ENCODE measurements around the gene ZAP70. TPM values are rescaled to one million over a fixed set of nuclear protein-coding genes. Genes with fewer than 3 reads are reported as not detected.

The ZAP70 gene
- polyA plus RNA-seq, 2 of the 4 experiments (the other 2 are of a cell fraction) = 0.10 TPM; not detected in 1

DNA sequence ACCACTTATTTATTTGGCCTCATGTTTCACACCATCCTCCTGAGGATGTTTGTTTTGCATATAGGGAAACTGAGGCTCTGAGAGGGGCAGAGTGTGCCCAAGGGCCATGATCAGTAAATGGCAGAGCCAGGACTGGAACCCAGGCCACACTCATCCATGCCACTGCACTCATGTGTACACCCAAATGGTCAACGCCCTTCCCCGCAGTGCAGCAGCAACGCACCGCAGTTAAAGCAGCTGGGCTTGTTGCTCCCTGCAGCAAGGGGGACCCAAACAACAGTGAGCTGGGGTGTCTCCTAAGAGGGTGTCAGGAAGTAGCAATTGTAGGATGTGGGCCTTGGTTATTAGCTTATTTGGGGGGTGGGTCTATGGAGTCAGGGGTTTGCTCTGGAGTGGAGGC, 36.6 kb downstream of the ZAP70 start:
- H3K4me3 ChIP-seq = no peak overlapping the region
- no peak overlapping the region for H3K4me2 ChIP-seq
- no peak for FAIRE-seq
- ChIA-PET POLR2A (no interaction called here), CTCF (interaction anchor here (1.0 to 5.8 kb wide), 4 partner anchors 9 to 159 kb away, joined by 3 to 27 read pairs (median 3); no protein-coding TSS in a partner anchor)
- no peaks in the 10 kb centered on the region for H3K4me1 ChIP-seq
- no peaks in the 10 kb centered on the region for H3K9me3 ChIP-seq
- WGBS (ENCODE audit: missing lambda C conversion rate) = 93% methylated on average over 4 of the region's 4 CpGs
- no peak overlapping the region for H3K27ac ChIP-seq
- no peak for DNase-seq (ENCODE audit: low read depth in 1 of 2, low spot score in 1 of 2)
- no peak for ATAC-seq
- TF ChIP-seq HOXA7 (CRISPR knock-in tag; IDR thresholded peaks at IDR 0.05) (no peak), HMGXB4 (CRISPR knock-in tag; IDR thresholded peaks at IDR 0.05; ENCODE audit: borderline replicate concordance) (no peak), JUN (IDR thresholded peaks at IDR 0.05) (no peak), EHMT2 (IDR thresholded peaks at IDR 0.05; ENCODE audit: low read depth) (no peak), MAZ (IDR thresholded peaks at IDR 0.05; ENCODE audit: borderline replicate concordance, low read depth, low read length) (no peak), RARB (CRISPR knock-in tag; IDR thresholded peaks at IDR 0.05) (no peak), CHD2 (IDR thresholded peaks at IDR 0.05; ENCODE audit: low read length, partially characterized antibody) (no peak), RCOR1 (IDR thresholded peaks at IDR 0.05; ENCODE audit: low read depth, low read length) (no peak), HOXB5 (CRISPR knock-in tag; IDR thresholded peaks at IDR 0.05) (no peak), HDAC2 (IDR thresholded peaks at IDR 0.05) (no peak), JUNB (IDR thresholded peaks at IDR 0.05) (no peak)

DNA sequence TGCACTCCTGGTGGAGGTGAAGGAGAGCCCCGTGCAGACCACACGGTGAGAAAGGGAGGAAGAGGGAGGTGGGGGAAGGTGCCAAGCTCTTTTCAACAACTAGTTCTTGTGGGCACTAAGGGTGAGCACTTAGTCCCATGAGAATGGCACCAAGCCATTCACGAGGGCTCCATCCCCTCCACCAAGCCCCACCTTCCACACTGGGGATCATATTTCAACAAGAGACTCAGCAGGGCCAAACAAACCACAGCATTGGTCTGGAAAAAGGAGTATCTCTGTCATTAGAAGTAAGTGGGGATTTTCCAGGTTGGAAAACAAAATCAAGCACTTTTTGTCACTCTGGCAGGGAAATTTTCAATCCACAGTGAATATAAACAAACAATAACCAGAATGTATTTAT, 38.4 kb downstream of the ZAP70 start:
- no peak overlapping the region for H3K27ac ChIP-seq
- no peak overlapping the region for H3K4me2 ChIP-seq
- ChIA-PET CTCF (interaction anchor here (0.6 to 5.8 kb wide), 5 partner anchors 11 to 620 kb away, joined by 3 to 27 read pairs (median 3); no protein-coding TSS in a partner anchor), POLR2A (no interaction called here)
- no peaks in the 10 kb centered on the region for H3K4me1 ChIP-seq
- ATAC-seq (no peak), FAIRE-seq (no peak), DNase-seq (ENCODE audit: low read depth in 1 of 2, low spot score in 1 of 2) (no peak)
- no peak overlapping the region for H3K4me3 ChIP-seq
- WGBS (ENCODE audit: missing lambda C conversion rate) = 83% methylated on average over 3 of the region's 3 CpGs
- TF ChIP-seq, protein P1, sequence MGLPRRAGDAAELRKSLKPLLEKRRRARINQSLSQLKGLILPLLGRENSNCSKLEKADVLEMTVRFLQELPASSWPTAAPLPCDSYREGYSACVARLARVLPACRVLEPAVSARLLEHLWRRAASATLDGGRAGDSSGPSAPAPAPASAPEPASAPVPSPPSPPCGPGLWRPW (IDR thresholded peaks at IDR 0.05) = no peak
- TF ChIP-seq FOSB (CRISPR knock-in tag; IDR thresholded peaks at IDR 0.05) (no peak), RNF2 (IDR thresholded peaks at IDR 0.05; ENCODE audit: borderline replicate concordance, low read depth) (no peak), NR3C1 (IDR thresholded peaks at IDR 0.05) (no peak), PBX3 (IDR thresholded peaks at IDR 0.05) (no peak), PHF8 (IDR thresholded peaks at IDR 0.05; ENCODE audit: borderline replicate concordance, low read depth) (no peak), RARB (CRISPR knock-in tag; IDR thresholded peaks at IDR 0.05) (no peak)
- TF ChIP-seq, protein P2, sequence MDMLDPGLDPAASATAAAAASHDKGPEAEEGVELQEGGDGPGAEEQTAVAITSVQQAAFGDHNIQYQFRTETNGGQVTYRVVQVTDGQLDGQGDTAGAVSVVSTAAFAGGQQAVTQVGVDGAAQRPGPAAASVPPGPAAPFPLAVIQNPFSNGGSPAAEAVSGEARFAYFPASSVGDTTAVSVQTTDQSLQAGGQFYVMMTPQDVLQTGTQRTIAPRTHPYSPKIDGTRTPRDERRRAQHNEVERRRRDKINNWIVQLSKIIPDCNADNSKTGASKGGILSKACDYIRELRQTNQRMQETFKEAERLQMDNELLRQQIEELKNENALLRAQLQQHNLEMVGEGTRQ (IDR thresholded peaks at IDR 0.05) = no peak
- H3K9me3 ChIP-seq = no peaks in the 10 kb centered on the region

Data from A549 (cell line).